Stimulated activated naive CD8-positive, alpha-beta T cell treated with anti-CD3 and anti-CD28 coated beads, Interleukin-15, amount 100 ng/mL, for 72 hours (primary cell): ENCODE results near the gene CD200.
"Not testable (repeated sequence)": the region's sequence is repeated elsewhere in the genome, so short reads cannot be mapped to it uniquely, and the experiment has no call there.

ENCODE experiments used
- ATAC-seq: fragments of 150-1000 bp; cut with Tn5 transposase; 2 replicates; pipeline ENCODE4 v1.10.0; 2021; ENCODE audit warnings: mild to moderate bottlenecking, moderate library complexity
- DNase-seq, 2 donors: peaks; one replicate each; pipeline ENCODE4 v3.0.0; 2021 to 2022
- H3K27ac Mint-ChIP-seq, 2 donors: one replicate each; pipeline ENCODE4 v1.8.0; 2022; ENCODE audit warnings: mild to moderate bottlenecking in 2 of 2, mixed read lengths in 2 of 2, moderate library complexity in 2 of 2
- H3K27me3 Mint-ChIP-seq: one replicate; pipeline ENCODE4 v1.8.0; 2022; ENCODE audit warnings: mixed read lengths
- H3K4me1 Mint-ChIP-seq: one replicate; pipeline ENCODE4 v1.8.0; 2022; ENCODE audit warnings: mild to moderate bottlenecking, mixed read lengths
- H3K4me3 Mint-ChIP-seq, 2 donors: one replicate each; pipeline ENCODE4 v1.8.0; 2022; ENCODE audit warnings: mild to moderate bottlenecking in 2 of 2, mixed read lengths in 2 of 2, moderate library complexity in 1 of 2
- H3K9me3 Mint-ChIP-seq, 2 donors: one replicate each; pipeline ENCODE4 v1.8.0; 2022; ENCODE audit warnings: mixed read lengths in 2 of 2

The CD200 gene

GRCh38 chr3:112384769-112385168 lies 51.8 kb downstream of the CD200 start:
- Mint-ChIP-seq H3K4me3 (no peak overlapping the region), H3K27ac (no peak overlapping the region), H3K4me1 (peaks cover 13% of the 10 kb centered on the region), H3K27me3 (no peaks in the 10 kb centered on the region), H3K9me3 (no peaks in the 10 kb centered on the region)
- no peak for DNase-seq
- ATAC-seq, result no peak

- H3K27me3 Mint-ChIP-seq, result no peaks in the 10 kb centered on the region
- H3K9me3 Mint-ChIP-seq, result peaks cover 4 to 12% of the 10 kb centered on the region in 2 donors
- H3K4me1 Mint-ChIP-seq, result peaks cover 38% of the 10 kb centered on the region
- no peak overlapping the region for H3K4me3 Mint-ChIP-seq
- no peak for ATAC-seq
- H3K27ac Mint-ChIP-seq, result no peak overlapping the region
- DNase-seq, result no peak
Observed at GRCh38 chr3:112388972-112389371, 56.0 kb downstream of the CD200 start.

GRCh38 chr3:112389961-112390360 lies 57.0 kb downstream of the CD200 start:
- ATAC-seq (no peak), DNase-seq (no peak)
- Mint-ChIP-seq H3K9me3 (peaks cover 4 to 12% of the 10 kb centered on the region in 2 donors), H3K4me1 (peaks cover 42% of the 10 kb centered on the region), H3K4me3 (no peak overlapping the region), H3K27me3 (no peaks in the 10 kb centered on the region), H3K27ac (no peak overlapping the region)

DNA sequence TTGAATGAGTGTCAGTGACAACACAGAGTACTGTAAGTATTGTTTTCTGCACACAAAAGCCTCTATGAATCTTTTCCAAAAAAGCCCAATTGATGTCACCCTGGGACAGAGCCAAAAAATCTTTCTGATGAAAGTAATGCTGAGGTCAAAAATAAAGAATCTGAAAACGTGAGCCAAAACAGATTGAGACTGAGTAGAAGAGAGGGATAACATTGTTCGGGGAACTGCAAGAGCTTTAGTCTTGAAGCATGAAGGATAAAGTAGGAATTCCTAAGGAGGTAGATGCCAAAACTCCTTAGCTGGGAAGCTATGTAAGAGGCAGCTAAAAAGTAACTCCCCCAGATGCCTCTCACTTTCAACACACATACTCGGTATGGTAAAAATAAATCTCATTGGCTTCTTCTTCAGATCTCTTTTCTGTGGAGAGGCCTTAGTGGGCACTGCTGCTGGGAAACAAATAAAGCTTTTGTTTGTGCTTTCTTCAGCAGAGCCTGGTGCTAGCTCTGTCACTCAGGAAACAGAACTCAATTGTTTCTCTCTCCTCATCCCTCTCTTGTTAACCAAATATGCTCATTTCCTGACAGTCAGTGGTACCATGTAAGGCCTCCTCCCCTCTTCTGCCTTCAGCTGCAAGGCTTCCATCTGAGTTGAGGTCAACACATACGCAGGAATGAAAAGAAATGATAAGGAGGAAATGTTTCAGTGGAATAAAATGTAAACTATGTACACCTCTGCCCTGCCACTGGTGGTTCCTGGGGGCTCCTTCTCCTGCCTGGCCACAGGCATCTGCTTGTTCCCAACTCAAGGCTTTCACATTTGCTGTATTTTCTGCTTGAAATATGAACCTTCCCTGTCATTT lies 58.1 kb downstream of the CD200 start:
- peaks cover 50% of the 10 kb centered on the region for H3K4me1 Mint-ChIP-seq
- no peak for DNase-seq
- no peak overlapping the region for H3K4me3 Mint-ChIP-seq
- H3K27me3 Mint-ChIP-seq, result no peaks in the 10 kb centered on the region
- ATAC-seq, result peak; percentile 71
- peak overlapping the region in 1 of 2 donors; percentile 30 for H3K27ac Mint-ChIP-seq
- H3K9me3 Mint-ChIP-seq, result peaks cover 4 to 12% of the 10 kb centered on the region in 2 donors

DNA sequence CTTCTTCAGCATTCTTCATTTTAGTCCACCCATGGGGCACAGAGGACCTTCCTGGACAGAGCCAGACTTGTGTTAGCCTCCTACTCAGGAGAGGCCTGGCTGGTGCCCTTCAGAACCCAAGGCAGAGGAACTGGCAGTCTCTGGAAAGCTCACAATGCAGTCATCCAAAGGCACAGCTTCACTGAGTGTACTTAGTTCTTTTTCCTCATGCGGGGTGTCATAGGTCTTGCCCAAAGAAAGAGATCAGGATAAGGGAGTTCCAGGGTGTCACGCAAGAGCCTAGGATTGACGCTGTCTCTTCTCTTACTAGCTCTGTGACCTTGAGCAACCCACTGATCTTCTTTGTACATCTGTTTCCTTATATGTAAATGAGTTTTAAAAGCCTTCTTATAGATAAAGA lies 58.7 kb downstream of the CD200 start:
- ATAC-seq (no peak), DNase-seq (no peak)
- Mint-ChIP-seq H3K4me3 (no peak overlapping the region), H3K4me1 (peaks cover 54% of the 10 kb centered on the region), H3K27ac (peak overlapping the region in 1 of 2 donors; percentile 31), H3K27me3 (no peaks in the 10 kb centered on the region), H3K9me3 (peaks cover 4 to 12% of the 10 kb centered on the region in 2 donors)

GRCh38 chr3:112392393-112393359 lies 59.7 kb downstream of the CD200 start:
- Mint-ChIP-seq H3K27ac (no peak overlapping the region), H3K4me1 (peaks cover 54% of the 10 kb centered on the region)
- ATAC-seq, result peak; percentile 55

GRCh38 chr3:112393360-112393728 lies 60.4 kb downstream of the CD200 start:
- Mint-ChIP-seq H3K27me3 (no peaks in the 10 kb centered on the region), H3K27ac (no peak overlapping the region), H3K9me3 (peaks cover 4 to 12% of the 10 kb centered on the region in 2 donors), H3K4me1 (peaks cover 51% of the 10 kb centered on the region), H3K4me3 (no peak overlapping the region)
- ATAC-seq (no peak), DNase-seq (no peak)

More at GRCh38 chr3:112392393-112393359, 59.7 kb downstream of the CD200 start:
- DNase-seq, result no peak
- Mint-ChIP-seq H3K9me3 (peaks cover 4 to 12% of the 10 kb centered on the region in 2 donors), H3K4me3 (no peak overlapping the region), H3K27me3 (no peaks in the 10 kb centered on the region)

DNA sequence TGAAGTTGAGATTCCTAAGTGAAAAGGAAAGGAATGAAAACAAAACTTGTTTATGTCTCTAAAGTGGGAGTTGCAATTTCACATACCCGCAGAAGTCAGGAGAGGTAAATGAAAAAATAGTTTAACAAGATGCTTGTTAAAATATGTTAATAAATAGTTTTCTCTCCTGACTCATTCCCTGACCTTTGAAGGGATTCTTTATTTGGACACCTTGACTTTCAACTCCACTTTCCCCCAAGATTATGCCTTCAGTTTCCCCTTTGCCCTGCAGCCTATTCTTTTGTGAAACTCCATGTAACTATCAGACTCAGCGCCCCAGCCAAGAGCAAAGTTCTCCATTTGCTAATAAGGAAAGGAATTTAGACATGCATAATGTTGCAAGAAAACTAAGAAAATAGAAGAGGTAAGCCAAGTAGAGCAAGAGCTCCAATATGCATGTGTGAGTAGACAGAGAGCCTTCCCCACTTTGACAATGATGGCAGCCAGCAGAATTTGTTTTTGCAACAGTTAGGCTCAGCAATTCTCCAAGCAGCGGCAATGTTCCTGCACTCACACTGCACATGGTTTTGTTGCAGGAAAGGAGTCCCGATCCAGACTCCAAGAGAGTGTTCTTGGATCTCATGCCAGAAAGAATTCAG lies 61.2 kb downstream of the CD200 start:
- no peak overlapping the region for H3K27ac Mint-ChIP-seq
- no peak for DNase-seq
- H3K4me1 Mint-ChIP-seq, result peaks cover 45% of the 10 kb centered on the region
- H3K27me3 Mint-ChIP-seq, result no peaks in the 10 kb centered on the region
- no peak overlapping the region for H3K4me3 Mint-ChIP-seq
- peaks cover 4 to 12% of the 10 kb centered on the region in 2 donors for H3K9me3 Mint-ChIP-seq
- ATAC-seq, result no peak

GRCh38 chr3:112395181-112395895 lies 62.4 kb downstream of the CD200 start:
- ATAC-seq, result no peak
- no peaks in the 10 kb centered on the region for H3K27me3 Mint-ChIP-seq

GRCh38 chr3:112395896-112396290 lies 62.9 kb downstream of the CD200 start:
- peaks cover 33% of the 10 kb centered on the region for H3K4me1 Mint-ChIP-seq
- H3K9me3 Mint-ChIP-seq, result peaks cover 4 to 12% of the 10 kb centered on the region in 2 donors
- H3K27ac Mint-ChIP-seq, result no peak overlapping the region
- no peak overlapping the region for H3K4me3 Mint-ChIP-seq
- no peaks in the 10 kb centered on the region for H3K27me3 Mint-ChIP-seq
- no peak for DNase-seq
- no peak for ATAC-seq

More at GRCh38 chr3:112395181-112395895, 62.4 kb downstream of the CD200 start:
- Mint-ChIP-seq H3K4me1 (peaks cover 38% of the 10 kb centered on the region), H3K9me3 (peaks cover 4 to 12% of the 10 kb centered on the region in 2 donors), H3K27ac (no peak overlapping the region), H3K4me3 (no peak overlapping the region)
- DNase-seq, result no peak

- no peak overlapping the region for H3K27ac Mint-ChIP-seq
- no peaks in the 10 kb centered on the region for H3K27me3 Mint-ChIP-seq
- DNase-seq (no peak), ATAC-seq (no peak)
- H3K4me3 Mint-ChIP-seq, result no peak overlapping the region
- H3K9me3 Mint-ChIP-seq, result peaks cover 1 to 7% of the 10 kb centered on the region in 2 donors
- peaks cover 23% of the 10 kb centered on the region for H3K4me1 Mint-ChIP-seq
Observed at GRCh38 chr3:112397556-112397955, 64.6 kb downstream of the CD200 start.

GRCh38 chr3:112399064-112399463 lies 66.1 kb downstream of the CD200 start:
- Mint-ChIP-seq H3K27ac (no peak overlapping the region), H3K27me3 (no peaks in the 10 kb centered on the region), H3K4me3 (no peak overlapping the region), H3K9me3 (no peaks in the 10 kb centered on the region), H3K4me1 (peaks cover 16% of the 10 kb centered on the region)
- ATAC-seq (no peak), DNase-seq (no peak)

DNA sequence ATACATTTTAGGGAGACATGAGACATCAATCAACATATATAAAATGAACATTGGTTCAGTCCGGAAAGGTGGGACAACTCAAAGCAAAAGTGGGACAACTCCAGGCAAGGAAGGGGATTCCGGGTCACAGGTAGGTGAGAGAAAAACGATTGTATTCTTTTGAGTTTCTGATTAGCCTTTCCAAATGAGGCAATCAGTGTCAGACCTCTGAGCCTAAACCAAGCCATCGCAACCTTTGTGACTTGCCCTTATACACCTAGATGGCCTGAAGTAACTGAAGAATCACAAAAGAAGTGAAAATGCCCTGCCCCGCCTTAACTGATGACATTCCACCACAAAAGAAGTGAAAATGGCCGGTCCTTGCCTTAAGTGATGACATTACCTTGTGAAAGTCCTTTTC lies 66.6 kb downstream of the CD200 start:
- H3K27ac Mint-ChIP-seq, H3K9me3 Mint-ChIP-seq, ATAC-seq, H3K4me3 Mint-ChIP-seq, DNase-seq, H3K27me3 Mint-ChIP-seq: not testable (repeated sequence)
- peaks cover 12% of the 10 kb centered on the region for H3K4me1 Mint-ChIP-seq

- not testable (repeated sequence) for H3K27me3 Mint-ChIP-seq, ATAC-seq, H3K9me3 Mint-ChIP-seq, H3K4me3 Mint-ChIP-seq, DNase-seq, H3K27ac Mint-ChIP-seq
- peaks cover 13% of the 10 kb centered on the region for H3K4me1 Mint-ChIP-seq
Observed at GRCh38 chr3:112400317-112400716, 67.4 kb downstream of the CD200 start.

DNA sequence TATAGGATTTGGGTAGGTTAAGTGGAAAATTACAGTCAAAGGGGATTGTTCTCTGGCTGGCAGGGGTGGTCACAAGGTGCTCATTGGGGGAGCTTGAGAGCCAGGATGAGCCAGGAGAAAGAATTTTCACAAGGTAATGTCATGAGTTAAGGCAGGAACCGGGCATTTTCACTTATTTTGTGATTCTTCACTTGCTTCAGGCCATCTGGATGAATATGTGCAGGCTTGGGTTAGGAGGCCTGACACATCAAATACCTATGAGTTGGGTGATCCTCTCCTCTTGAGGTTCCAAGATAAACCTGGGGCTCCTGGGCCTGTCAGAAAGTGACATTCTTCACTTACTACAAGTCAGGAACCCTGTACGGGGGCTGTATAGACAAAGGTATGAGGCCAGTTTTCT lies 68.7 kb downstream of the CD200 start:
- no peak overlapping the region for H3K4me3 Mint-ChIP-seq
- H3K4me1 Mint-ChIP-seq, result peaks cover 12% of the 10 kb centered on the region
- ATAC-seq, result no peak
- no peaks in the 10 kb centered on the region for H3K27me3 Mint-ChIP-seq
- H3K27ac Mint-ChIP-seq, result no peak overlapping the region
- H3K9me3 Mint-ChIP-seq, result no peaks in the 10 kb centered on the region
- DNase-seq, result no peak
